Parathyroid adenoma (tissue), 2 donors: ENCODE measurements around the gene KCNG2.

Experiments used
- H2AFZ ChIP-seq: fragments of 300-600 bp; sonication (generic); one replicate; pipeline ENCODE4 v1.7.0; 2017; ENCODE audit warnings: antibody characterized with exemption, mild to moderate bottlenecking
- H3K27ac ChIP-seq: fragments of 300-600 bp; sonication (generic); one replicate; pipeline ENCODE4 v1.7.0; 2017
- H3K27me3 ChIP-seq: fragments of 300-600 bp; sonication (generic); one replicate; pipeline ENCODE4 v1.7.0; 2017; ENCODE audit warnings: low read length; ENCODE audit not compliant: control insufficient read depth, insufficient read depth
- H3K36me3 ChIP-seq: fragments of 300-600 bp; sonication (generic); one replicate; pipeline ENCODE4 v1.7.0; 2017; ENCODE audit warnings: low read length; ENCODE audit not compliant: control insufficient read depth, insufficient read depth
- H3K4me1 ChIP-seq: fragments of 300-600 bp; sonication (generic); one replicate; pipeline ENCODE4 v1.7.0; 2017; ENCODE audit warnings: control low read depth
- H3K4me2 ChIP-seq: fragments of 300-600 bp; sonication (generic); one replicate; pipeline ENCODE4 v1.7.0; 2017; ENCODE audit warnings: low read length
- H3K4me3 ChIP-seq: fragments of 300-600 bp; sonication (generic); one replicate; pipeline ENCODE4 v1.7.0; 2017; ENCODE audit warnings: low read depth, low read length
- H3K79me2 ChIP-seq: fragments of 300-600 bp; sonication (generic); one replicate; pipeline ENCODE4 v1.7.0; 2017; ENCODE audit warnings: control low read depth
- H3K9ac ChIP-seq: fragments of 300-600 bp; sonication (generic); one replicate; pipeline ENCODE4 v1.7.0; 2017; ENCODE audit warnings: mild to moderate bottlenecking
- H3K9me3 ChIP-seq: fragments of 300-600 bp; sonication (generic); one replicate; pipeline ENCODE4 v1.7.0; 2017; ENCODE audit warnings: low read length; ENCODE audit not compliant: control insufficient read depth
- CTCF ChIP-seq: fragments of 300-600 bp; sonication (generic); IDR thresholded peaks from one replicate; pipeline ENCODE4 v1.7.0; 2017; ENCODE audit warnings: antibody characterized with exemption, mild to moderate bottlenecking
- donor health status: primary hyperparathyroidism.

KCNG2 gene

GRCh38 chr18:79795446-79795845, 2.3 kb upstream of the KCNG2 start:
- peaks cover 5% of the 10 kb centered on the region for H3K27me3 ChIP-seq
- no peak overlapping the region for H2AFZ ChIP-seq
- H3K4me3 ChIP-seq: no peak overlapping the region
- H3K4me1 ChIP-seq: no peaks in the 10 kb centered on the region
- H3K36me3 ChIP-seq: no peaks in the 10 kb centered on the region
- no peaks in the 10 kb centered on the region for H3K79me2 ChIP-seq
- H3K9me3 ChIP-seq: no peaks in the 10 kb centered on the region
- no peak overlapping the region for H3K27ac ChIP-seq
- no peak for TF ChIP-seq CTCF
- H3K9ac ChIP-seq: no peak overlapping the region
- H3K4me2 ChIP-seq: no peak overlapping the region

GRCh38 chr18:79796016-79796415, 1.7 kb upstream of the KCNG2 start:
- Histone ChIP-seq H3K4me3 (no peak overlapping the region), H3K9ac (no peak overlapping the region), H3K4me1 (no peaks in the 10 kb centered on the region), H3K79me2 (no peaks in the 10 kb centered on the region), H3K27ac (no peak overlapping the region), H3K36me3 (no peaks in the 10 kb centered on the region), H3K27me3 (peaks cover 5% of the 10 kb centered on the region), H2AFZ (no peak overlapping the region), H3K4me2 (no peak overlapping the region), H3K9me3 (no peaks in the 10 kb centered on the region)
- no peak for TF ChIP-seq CTCF

GRCh38 chr18:79796531-79797405, 970 bp upstream of the KCNG2 start:
- H3K4me2 ChIP-seq: no peak overlapping the region
- H2AFZ ChIP-seq: no peak overlapping the region
- no peaks in the 10 kb centered on the region for H3K4me1 ChIP-seq
- no peaks in the 10 kb centered on the region for H3K36me3 ChIP-seq
- H3K27ac ChIP-seq: no peak overlapping the region
- no peak overlapping the region for H3K4me3 ChIP-seq
- no peaks in the 10 kb centered on the region for H3K79me2 ChIP-seq
- H3K9ac ChIP-seq: no peak overlapping the region
- TF ChIP-seq CTCF: no peak
- peaks cover 5% of the 10 kb centered on the region for H3K27me3 ChIP-seq
- no peaks in the 10 kb centered on the region for H3K9me3 ChIP-seq

GRCh38 chr18:79798346-79798998, 734 bp downstream of the KCNG2 start:
- H3K4me2 ChIP-seq: no peak overlapping the region
- no peaks in the 10 kb centered on the region for H3K36me3 ChIP-seq
- no peak overlapping the region for H2AFZ ChIP-seq
- no peak for TF ChIP-seq CTCF
- H3K9me3 ChIP-seq: no peaks in the 10 kb centered on the region
- no peaks in the 10 kb centered on the region for H3K79me2 ChIP-seq
- H3K4me3 ChIP-seq: no peak overlapping the region
- H3K27ac ChIP-seq: no peak overlapping the region
- peaks cover 5% of the 10 kb centered on the region for H3K27me3 ChIP-seq
- H3K4me1 ChIP-seq: no peaks in the 10 kb centered on the region
- H3K9ac ChIP-seq: no peak overlapping the region
